Measurements from ENCODE around the gene SYNE3. TPM values are rescaled to one million over a fixed set of nuclear protein-coding genes. Genes with fewer than 3 reads are reported as not detected.

The SYNE3 gene
- total RNA-seq, 1 donor from 2014 or later = 2.5 TPM

DNA sequence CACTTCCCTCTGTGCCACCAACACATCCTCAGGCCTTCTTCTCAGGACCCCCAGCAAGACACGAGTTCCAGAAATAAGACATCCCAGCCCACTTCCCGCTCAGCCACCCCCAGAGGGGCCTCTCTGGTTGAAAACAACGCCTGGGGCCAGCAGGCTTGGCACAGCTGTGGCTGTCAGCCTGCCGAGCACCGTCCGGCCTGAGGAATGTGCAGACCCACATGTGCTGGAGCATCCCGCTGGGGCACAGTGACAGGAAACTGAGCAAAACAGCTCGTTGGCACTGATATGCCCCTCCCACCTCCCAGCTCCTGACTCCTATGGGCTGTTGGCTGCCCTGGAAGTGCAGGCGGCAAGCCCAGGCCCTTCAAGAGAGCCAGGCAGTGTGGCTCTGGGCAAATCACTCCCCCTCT lies 1.4 kb downstream of the SYNE3 start:
- Mint-ChIP-seq H3K4me3 (ENCODE audit: unreplicated experiment) (peak overlapping the region; percentile 75), H3K27me3 (ENCODE audit: low read depth, unreplicated experiment) (peaks cover 5% of the 10 kb centered on the region), H3K36me3 (ENCODE audit: low read depth, unreplicated experiment) (no peaks in the 10 kb centered on the region), H3K4me1 (ENCODE audit: low read depth, unreplicated experiment) (peaks cover 34% of the 10 kb centered on the region), H3K9me3 (ENCODE audit: unreplicated experiment) (peaks cover 2% of the 10 kb centered on the region), H3K27ac (ENCODE audit: unreplicated experiment) (peak overlapping the region; percentile 66)
- Histone ChIP-seq H3K9me3 (ENCODE audit: insufficient read depth, low read depth, low read length) (no peaks in the 10 kb centered on the region), H3K4me1 (ENCODE audit: insufficient read depth, low read length) (peaks cover 46% of the 10 kb centered on the region), H3K4me2 (ENCODE audit: low read length) (peak overlapping the region; percentile 97), H3K9ac (ENCODE audit: low read length) (peak overlapping the region; percentile 68), H2AFZ (ENCODE audit: low read depth, low read length) (peak overlapping the region; percentile 54), H4K20me1 (ENCODE audit: insufficient read depth, low read length) (no peaks in the 10 kb centered on the region), H3K4me3 (ENCODE audit: insufficient read depth, low read depth, low read length) (no peak overlapping the region), H3K27me3 (ENCODE audit: insufficient read depth, low read length) (no peaks in the 10 kb centered on the region), H3K36me3 (ENCODE audit: insufficient read depth, low read length) (no peaks in the 10 kb centered on the region), H3K79me2 (ENCODE audit: insufficient read depth, low read length) (no peaks in the 10 kb centered on the region), H3K27ac (ENCODE audit: low read depth, low read length) (no peak overlapping the region)
- DNase-seq (ENCODE audit: low read depth) = no peak
- no peak for FAIRE-seq
- TF ChIP-seq, protein P1, sequence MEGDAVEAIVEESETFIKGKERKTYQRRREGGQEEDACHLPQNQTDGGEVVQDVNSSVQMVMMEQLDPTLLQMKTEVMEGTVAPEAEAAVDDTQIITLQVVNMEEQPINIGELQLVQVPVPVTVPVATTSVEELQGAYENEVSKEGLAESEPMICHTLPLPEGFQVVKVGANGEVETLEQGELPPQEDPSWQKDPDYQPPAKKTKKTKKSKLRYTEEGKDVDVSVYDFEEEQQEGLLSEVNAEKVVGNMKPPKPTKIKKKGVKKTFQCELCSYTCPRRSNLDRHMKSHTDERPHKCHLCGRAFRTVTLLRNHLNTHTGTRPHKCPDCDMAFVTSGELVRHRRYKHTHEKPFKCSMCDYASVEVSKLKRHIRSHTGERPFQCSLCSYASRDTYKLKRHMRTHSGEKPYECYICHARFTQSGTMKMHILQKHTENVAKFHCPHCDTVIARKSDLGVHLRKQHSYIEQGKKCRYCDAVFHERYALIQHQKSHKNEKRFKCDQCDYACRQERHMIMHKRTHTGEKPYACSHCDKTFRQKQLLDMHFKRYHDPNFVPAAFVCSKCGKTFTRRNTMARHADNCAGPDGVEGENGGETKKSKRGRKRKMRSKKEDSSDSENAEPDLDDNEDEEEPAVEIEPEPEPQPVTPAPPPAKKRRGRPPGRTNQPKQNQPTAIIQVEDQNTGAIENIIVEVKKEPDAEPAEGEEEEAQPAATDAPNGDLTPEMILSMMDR (IDR thresholded peaks at IDR 0.05; ENCODE audit: insufficient read depth, low read depth, low read length) = no peak
- TF ChIP-seq EZH2 (IDR thresholded peaks at IDR 0.05; ENCODE audit: insufficient read depth, low read length) = no peak

- FAIRE-seq = no peak
- Mint-ChIP-seq H3K36me3 (ENCODE audit: low read depth, unreplicated experiment) (no peaks in the 10 kb centered on the region), H3K27me3 (ENCODE audit: low read depth, unreplicated experiment) (peaks cover 10% of the 10 kb centered on the region), H3K4me1 (ENCODE audit: low read depth, unreplicated experiment) (peaks cover 27% of the 10 kb centered on the region), H3K9me3 (ENCODE audit: unreplicated experiment) (peaks cover 2% of the 10 kb centered on the region), H3K27ac (ENCODE audit: unreplicated experiment) (peak overlapping the region; percentile 66), H3K4me3 (ENCODE audit: unreplicated experiment) (peak overlapping the region; percentile 75)
- Histone ChIP-seq H3K79me2 (ENCODE audit: insufficient read depth, low read length) (no peaks in the 10 kb centered on the region), H3K4me1 (ENCODE audit: insufficient read depth, low read length) (peaks cover 39% of the 10 kb centered on the region), H3K27me3 (ENCODE audit: insufficient read depth, low read length) (no peaks in the 10 kb centered on the region), H4K20me1 (ENCODE audit: insufficient read depth, low read length) (no peaks in the 10 kb centered on the region), H3K27ac (ENCODE audit: low read depth, low read length) (no peak overlapping the region), H3K9me3 (ENCODE audit: insufficient read depth, low read depth, low read length) (no peaks in the 10 kb centered on the region), H3K4me3 (ENCODE audit: insufficient read depth, low read depth, low read length) (no peak overlapping the region), H3K36me3 (ENCODE audit: insufficient read depth, low read length) (no peaks in the 10 kb centered on the region), H2AFZ (ENCODE audit: low read depth, low read length) (peak overlapping the region; percentile 15), H3K9ac (ENCODE audit: low read length) (no peak overlapping the region), H3K4me2 (ENCODE audit: low read length) (peak overlapping the region; percentile 97)
- TF ChIP-seq, protein P1 (IDR thresholded peaks at IDR 0.05; ENCODE audit: insufficient read depth, low read depth, low read length) = no peak
- no peak for TF ChIP-seq EZH2 (IDR thresholded peaks at IDR 0.05; ENCODE audit: insufficient read depth, low read length)
- DNase-seq (ENCODE audit: low read depth) = no peak
Observed at GRCh38 chr14:95514131-95515079, 2.0 kb downstream of the SYNE3 start.

DNA sequence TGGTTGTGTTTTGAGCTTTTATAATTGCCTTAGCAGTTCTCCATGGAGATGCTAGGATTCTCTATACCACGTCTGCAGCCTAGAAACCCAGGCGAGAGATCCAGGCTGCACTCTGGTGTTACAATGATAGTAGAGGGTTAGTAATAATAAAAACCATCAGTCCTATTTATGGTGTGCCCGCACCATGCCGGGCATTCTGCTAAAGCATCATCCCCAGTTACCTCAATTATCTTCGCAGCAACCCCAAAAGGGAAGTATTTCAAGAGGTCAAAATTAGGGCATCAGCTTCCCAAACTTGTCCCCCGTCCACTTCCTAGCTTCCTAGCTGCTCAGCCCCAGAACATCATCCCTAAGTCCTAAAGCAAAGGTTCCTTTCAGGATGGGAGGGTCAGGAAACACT lies 3.2 kb downstream of the SYNE3 start:
- no peaks in the 10 kb centered on the region for H3K36me3 ChIP-seq (ENCODE audit: insufficient read depth, low read length)
- no peaks in the 10 kb centered on the region for H3K9me3 ChIP-seq (ENCODE audit: insufficient read depth, low read depth, low read length)
- peaks cover 2% of the 10 kb centered on the region for H3K9me3 Mint-ChIP-seq (ENCODE audit: unreplicated experiment)
- no peak overlapping the region for H2AFZ ChIP-seq (ENCODE audit: low read depth, low read length)
- no peak overlapping the region for H3K27ac Mint-ChIP-seq (ENCODE audit: unreplicated experiment)
- no peaks in the 10 kb centered on the region for H3K27me3 ChIP-seq (ENCODE audit: insufficient read depth, low read length)
- H3K9ac ChIP-seq (ENCODE audit: low read length) = no peak overlapping the region
- no peaks in the 10 kb centered on the region for H3K36me3 Mint-ChIP-seq (ENCODE audit: low read depth, unreplicated experiment)
- H3K4me2 ChIP-seq (ENCODE audit: low read length) = no peak overlapping the region
- H3K27ac ChIP-seq (ENCODE audit: low read depth, low read length) = no peak overlapping the region
- H3K4me1 ChIP-seq (ENCODE audit: insufficient read depth, low read length) = peaks cover 31% of the 10 kb centered on the region
- DNase-seq (ENCODE audit: low read depth) (no peak), FAIRE-seq (no peak)
- TF ChIP-seq EZH2 (IDR thresholded peaks at IDR 0.05; ENCODE audit: insufficient read depth, low read length) = no peak
- TF ChIP-seq, protein P1 (IDR thresholded peaks at IDR 0.05; ENCODE audit: insufficient read depth, low read depth, low read length) = no peak
- peaks cover 21% of the 10 kb centered on the region for H3K4me1 Mint-ChIP-seq (ENCODE audit: low read depth, unreplicated experiment)
- no peak overlapping the region for H3K4me3 Mint-ChIP-seq (ENCODE audit: unreplicated experiment)
- no peaks in the 10 kb centered on the region for H4K20me1 ChIP-seq (ENCODE audit: insufficient read depth, low read length)
- H3K27me3 Mint-ChIP-seq (ENCODE audit: low read depth, unreplicated experiment) = peaks cover 12% of the 10 kb centered on the region
- no peaks in the 10 kb centered on the region for H3K79me2 ChIP-seq (ENCODE audit: insufficient read depth, low read length)
- H3K4me3 ChIP-seq (ENCODE audit: insufficient read depth, low read depth, low read length) = no peak overlapping the region

Measured in astrocyte (in vitro differentiated cells and primary cell).